C4-2B (cell line): ENCODE measurements around the gene C1D.

Experiments
- ZFX ChIP-seq: fragments of 450-650 bp; IDR thresholded peaks from 2 replicates; pipeline ENCODE4 v1.6.1; 2017
- TF ChIP-seq, protein P1 (sequence below): fragments of 450-650 bp; conservative IDR thresholded peaks from 2 replicates; pipeline ENCODE4 v1.5.1; 2017; ENCODE audit warnings: mild to moderate bottlenecking

DNA sequence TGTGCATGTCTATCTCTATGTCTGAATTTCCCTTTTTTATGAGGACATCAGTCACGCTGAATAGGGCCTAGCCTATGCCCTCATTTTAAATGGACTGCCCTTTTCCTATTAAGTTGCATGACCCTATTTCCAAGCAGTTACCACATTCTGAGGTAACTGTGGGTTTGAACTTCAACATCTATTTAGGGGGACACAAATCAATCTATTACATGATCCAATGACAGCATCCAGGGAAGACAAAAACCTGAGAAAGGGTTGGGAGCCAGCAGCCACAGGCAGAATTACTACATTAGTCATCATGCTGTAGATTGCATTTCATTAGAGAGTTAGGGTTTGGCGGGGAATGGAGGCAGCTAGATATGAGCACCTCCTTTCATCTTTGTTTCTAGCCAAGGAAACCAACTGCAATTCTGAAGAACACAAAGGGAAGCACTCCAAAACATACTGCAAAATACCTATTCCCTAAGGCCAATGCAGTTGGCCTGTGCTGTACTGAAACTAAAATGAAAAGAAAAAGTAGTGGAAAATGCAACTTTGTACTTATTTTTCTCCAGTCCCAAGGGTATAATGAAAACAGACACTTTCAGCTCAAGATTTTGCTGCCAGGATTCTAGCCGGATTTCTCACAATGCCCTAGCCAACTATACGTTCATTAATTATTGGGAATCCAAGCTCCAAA is 40.4 kb upstream of the C1D start:
- TF ChIP-seq, protein P1, sequence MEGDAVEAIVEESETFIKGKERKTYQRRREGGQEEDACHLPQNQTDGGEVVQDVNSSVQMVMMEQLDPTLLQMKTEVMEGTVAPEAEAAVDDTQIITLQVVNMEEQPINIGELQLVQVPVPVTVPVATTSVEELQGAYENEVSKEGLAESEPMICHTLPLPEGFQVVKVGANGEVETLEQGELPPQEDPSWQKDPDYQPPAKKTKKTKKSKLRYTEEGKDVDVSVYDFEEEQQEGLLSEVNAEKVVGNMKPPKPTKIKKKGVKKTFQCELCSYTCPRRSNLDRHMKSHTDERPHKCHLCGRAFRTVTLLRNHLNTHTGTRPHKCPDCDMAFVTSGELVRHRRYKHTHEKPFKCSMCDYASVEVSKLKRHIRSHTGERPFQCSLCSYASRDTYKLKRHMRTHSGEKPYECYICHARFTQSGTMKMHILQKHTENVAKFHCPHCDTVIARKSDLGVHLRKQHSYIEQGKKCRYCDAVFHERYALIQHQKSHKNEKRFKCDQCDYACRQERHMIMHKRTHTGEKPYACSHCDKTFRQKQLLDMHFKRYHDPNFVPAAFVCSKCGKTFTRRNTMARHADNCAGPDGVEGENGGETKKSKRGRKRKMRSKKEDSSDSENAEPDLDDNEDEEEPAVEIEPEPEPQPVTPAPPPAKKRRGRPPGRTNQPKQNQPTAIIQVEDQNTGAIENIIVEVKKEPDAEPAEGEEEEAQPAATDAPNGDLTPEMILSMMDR = no peak
- TF ChIP-seq ZFX = no peak
